HG03175 (cell line): ENCODE measurements around the gene TEKTIP1.
"Not testable (repeated sequence)": the region's sequence is repeated elsewhere in the genome, so short reads cannot be mapped to it uniquely, and the experiment has no call there.

Experiments used
- ATAC-seq: cut with Tn5 transposase; IDR thresholded peaks from one replicate; pipeline ENCODE4 v1.9.1; 2021; ENCODE audit warnings: mild to moderate bottlenecking, moderate library complexity; ENCODE audit not compliant: unreplicated experiment

The TEKTIP1 gene

DNA sequence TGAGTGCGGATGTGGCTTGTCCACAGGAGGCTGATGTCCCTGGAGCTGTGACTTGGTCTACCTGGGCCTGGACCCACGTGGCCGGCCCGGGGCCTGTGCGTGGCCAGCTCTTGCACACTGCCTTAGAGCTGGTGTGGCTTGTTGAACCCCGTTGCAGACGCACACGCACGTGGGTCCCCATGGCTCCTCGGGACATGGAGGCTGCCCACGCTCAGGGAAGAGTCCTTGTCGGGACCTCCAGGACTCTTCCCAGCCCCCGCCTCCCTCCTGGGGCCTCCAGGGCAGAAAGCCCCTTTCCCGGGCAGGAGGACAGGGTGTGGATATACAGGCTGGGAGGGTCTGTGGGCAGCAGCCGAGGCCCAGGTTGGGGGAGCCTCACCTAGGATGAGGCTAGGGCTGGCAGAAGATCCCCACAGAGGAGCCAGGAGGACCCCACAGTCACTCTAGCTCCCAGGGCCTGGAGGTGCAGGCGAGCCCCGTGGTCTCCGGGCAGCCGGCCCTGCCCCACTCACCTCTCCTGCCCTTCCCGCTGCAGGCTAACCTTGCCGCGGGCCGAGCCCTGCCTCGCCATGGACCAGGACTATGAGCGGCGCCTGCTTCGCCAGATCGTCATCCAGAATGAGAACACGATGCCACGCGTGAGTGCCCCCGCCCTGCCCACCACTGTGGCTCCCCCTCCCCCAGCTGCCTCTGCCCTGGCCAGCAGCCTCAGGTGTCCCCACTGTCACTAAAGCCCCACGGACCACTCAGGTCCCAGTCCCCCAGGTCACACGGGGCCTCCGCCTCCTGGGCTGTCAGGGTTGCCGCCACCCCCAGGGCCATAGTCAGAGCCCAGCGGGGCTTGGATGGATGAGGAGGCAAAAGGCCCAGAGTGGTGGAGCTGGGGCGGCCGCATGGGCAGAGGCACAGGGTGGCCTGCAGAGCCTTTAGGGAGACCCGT is 16.3 kb upstream of the TEKTIP1 start:
- no peak for ATAC-seq

DNA sequence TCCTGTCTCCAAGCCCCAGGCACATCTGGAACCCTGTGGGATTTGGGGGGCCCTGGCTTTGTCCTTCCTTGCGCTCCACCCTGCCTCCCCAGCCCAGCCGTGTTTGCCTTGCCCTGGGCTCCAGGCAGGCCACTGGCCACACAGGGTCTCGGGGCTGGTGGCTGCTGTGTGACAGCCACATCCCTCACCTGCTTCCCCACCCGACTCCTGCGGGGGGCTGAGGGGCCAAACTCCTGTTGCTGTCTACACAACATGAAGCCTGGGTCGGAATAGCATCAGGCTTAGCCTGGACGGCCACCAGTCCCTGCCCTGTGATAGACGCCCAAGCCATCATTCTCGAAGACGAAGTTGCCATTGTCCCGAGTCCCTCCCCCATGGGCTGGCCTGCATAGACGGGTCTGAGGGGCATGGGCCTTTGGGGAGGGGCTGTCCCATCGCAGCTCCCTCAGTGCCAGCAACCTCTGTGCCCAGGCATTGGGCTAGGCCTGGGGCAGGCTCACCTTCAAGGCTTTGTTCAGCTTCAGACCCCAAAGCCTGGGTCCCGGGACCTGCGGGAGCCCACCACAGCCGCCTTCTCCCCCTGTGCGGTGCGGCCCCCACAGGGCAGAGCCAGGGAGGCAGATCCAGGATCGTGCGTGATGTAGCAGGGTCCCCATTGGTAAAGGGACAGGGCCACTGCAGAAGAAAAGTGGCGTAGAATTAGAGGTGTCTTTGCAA is 15.5 kb upstream of the TEKTIP1 start:
- no peak for ATAC-seq

DNA sequence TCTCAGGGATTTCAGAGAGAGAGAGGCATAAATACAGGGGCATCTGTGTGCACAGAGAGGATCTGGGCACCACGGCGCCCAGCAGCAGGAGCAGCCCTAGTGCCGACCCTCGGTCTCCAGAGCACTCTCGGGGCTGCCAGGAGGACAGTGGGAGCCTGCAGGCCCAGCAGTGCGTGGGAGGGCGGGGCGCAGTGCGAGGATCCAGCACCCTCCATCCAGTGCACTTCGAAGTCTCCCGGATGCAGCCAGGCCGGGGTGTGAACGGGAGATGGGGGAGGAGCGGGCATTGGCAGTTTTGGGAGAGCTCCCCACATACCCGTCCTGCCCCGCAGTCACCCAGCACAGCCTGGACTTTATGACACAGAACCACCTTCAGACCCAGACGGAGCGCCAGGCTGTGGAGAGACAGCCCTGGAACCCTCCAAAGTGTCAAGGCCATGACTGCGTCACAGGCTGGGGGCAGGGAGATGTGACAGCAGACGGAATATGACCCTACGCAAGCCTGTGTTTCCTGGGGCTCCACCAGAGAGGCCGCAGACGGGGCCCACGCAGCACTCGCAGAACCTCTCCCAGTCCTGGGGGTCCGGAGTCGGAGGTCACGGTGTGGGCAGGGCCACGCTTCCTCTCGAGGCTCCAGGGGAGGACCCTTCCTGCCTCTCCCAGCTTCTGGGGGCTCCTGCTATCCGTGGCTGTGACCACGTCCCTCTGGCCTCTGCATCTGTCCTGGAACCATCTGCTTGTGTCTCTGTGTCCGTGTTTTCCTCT is 14.7 kb upstream of the TEKTIP1 start:
- ATAC-seq = no peak

DNA sequence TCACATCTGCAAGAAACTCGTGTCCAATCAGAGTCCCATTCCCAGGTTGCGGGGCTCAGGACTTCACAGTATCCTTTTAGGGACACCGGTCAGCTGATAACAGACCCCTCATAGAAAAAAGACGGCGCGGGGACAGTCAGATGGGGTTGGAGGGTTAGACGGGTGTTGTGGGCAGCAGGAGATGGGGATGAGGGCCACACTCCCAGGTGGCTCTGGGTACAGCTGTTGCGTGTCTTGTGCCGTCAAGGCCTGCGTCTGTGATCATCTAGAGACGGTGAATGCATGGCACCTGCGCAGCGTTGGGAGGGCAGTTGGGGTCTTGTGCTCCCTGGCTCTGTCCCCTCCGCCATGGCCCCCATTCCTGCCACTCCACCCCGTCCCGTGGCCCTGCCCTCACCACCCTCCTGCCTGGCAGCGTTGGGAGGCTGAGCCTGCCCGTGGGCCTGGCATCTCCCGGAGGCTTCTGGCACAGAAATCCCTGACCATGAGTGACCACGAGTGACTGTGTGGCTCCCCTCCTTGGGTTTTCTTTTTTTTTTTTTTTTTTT is 14.0 kb upstream of the TEKTIP1 start:
- ATAC-seq = no peak

- no peak for ATAC-seq
These were observed 12.3 kb upstream of the TEKTIP1 start for GRCh38 chr19:3526507-3527237.

DNA sequence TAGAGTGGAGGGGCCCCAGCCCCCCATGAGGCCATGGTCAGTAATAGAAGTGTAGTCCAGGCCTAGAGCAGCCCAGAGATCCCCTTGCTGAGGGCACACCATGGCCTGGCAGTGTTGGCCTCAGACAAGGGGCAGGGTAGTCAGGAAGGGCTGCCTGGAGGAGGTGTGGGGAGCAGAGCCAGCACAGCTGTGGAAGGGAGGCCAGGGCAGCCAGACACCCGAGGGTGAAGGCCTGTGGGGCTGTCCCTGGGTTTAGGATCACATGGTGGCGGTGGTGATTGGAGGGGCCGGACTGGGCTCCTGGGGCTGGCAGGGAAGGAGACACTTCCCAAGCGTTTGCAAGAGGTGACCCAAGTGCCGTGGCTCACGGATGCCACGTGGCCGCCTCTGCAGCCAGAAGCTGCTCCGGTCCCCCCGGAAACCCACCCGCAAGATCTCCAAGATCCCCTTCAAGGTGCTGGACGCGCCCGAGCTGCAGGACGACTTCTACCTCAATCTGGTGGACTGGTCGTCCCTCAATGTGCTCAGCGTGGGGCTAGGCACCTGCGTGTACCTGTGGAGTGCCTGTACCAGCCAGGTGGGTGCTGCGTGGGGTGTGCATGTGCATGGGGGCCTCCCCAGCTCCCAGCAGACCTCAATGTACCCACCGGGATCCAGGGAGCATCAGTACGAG is 11.6 kb upstream of the TEKTIP1 start:
- no peak for ATAC-seq

- ATAC-seq = no peak
These were observed 10.9 kb upstream of the TEKTIP1 start for GRCh38 chr19:3528080-3528479.

GRCh38 chr19:3528539-3529211 is 10.3 kb upstream of the TEKTIP1 start:
- no peak for ATAC-seq

- ATAC-seq = not testable (repeated sequence)
These were observed 9.7 kb upstream of the TEKTIP1 start for GRCh38 chr19:3529299-3529698.

DNA sequence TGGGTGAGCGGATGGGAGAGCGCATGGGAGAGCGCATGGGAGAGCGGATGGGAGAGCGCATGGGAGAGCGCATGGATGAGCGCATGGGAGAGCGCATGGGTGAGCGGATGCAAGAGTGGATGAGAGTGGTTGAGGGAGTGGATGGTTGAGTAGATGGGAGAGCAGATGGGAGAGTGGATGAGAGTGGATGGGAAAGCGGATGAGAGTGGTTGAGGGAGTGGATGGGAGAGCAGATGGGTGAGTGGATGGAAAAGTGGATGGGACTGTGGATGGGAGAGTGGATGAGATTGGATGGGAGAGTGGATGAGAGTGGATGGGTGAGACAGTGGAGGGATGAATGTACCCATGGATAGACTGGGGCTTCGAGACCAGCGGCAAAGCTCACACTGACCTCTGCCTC is 8.6 kb upstream of the TEKTIP1 start:
- ATAC-seq = no peak

DNA sequence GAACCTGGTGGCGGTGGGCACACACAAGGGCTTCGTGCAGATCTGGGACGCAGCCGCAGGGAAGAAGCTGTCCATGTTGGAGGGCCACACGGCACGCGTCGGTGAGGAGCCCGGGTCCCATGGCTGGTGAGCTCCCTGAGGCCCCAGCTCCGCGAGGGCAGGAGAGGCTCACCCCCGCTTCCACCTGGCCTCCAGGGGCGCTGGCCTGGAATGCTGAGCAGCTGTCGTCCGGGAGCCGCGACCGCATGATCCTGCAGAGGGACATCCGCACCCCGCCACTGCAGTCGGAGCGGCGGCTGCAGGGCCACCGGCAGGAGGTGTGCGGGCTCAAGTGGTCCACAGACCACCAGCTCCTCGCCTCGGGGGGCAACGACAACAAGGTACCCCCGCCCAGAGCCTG is 7.3 kb upstream of the TEKTIP1 start:
- ATAC-seq = no peak

- ATAC-seq = no peak
These were observed 6.7 kb upstream of the TEKTIP1 start for GRCh38 chr19:3532154-3532786.

- no peak for ATAC-seq
These were observed 5.9 kb upstream of the TEKTIP1 start for GRCh38 chr19:3533033-3533432.

GRCh38 chr19:3533563-3534216 is 5.3 kb upstream of the TEKTIP1 start:
- ATAC-seq = no peak

DNA sequence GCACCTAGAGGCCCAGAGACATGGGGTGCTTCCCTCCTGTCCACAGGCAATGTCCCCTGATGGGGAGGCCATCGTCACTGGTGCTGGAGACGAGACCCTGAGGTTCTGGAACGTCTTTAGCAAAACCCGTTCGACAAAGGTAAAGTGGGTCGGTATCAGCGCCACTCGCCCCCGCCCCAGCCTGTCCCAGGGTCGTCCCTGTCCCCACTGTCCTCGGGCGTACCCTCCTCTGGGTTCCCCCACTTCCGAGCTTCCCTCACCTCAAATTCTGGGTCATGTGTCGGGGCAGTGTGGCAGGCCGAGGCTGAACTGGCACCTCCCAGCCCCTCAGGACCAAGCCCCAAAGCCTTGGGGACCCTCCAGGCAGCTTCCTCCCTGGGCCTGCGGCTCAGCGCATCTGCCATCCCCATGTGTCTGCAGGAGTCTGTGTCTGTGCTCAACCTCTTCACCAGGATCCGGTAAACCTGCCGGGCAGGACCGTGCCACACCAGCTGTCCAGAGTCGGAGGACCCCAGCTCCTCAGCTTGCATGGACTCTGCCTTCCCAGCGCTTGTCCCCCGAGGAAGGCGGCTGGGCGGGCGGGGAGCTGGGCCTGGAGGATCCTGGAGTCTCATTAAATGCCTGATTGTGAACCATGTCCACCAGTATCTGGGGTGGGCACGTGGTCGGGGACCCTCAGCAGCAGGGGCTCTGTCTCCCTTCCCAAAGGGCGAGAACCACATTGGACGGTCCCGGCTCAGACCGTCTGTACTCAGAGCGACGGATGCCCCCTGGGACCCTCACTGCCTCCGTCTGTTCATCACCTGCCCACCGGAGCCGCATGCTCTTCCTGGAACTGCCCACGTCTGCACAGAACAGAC is 4.4 kb upstream of the TEKTIP1 start:
- ATAC-seq = no peak

DNA sequence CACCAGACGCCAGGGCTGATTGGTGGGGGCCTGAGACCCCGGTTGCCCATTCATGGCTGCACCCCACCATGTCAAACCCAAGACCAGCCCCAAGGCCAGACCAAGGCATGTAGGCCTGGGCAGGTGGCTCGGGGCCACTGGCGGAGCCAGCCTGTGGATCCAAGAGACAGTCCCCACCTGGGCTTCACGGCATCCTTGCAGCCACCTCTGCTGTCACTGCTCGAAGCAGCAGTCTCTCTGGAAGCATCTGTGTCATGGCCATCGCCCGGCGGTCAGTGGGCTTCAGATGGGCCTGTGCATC is 3.8 kb upstream of the TEKTIP1 start:
- ATAC-seq = no peak

GRCh38 chr19:3535563-3535965 is 3.4 kb upstream of the TEKTIP1 start:
- no peak for ATAC-seq

GRCh38 chr19:3535981-3536380 is 3.0 kb upstream of the TEKTIP1 start:
- ATAC-seq = no peak
